NOMO-1 (cell line): Measurements from ENCODE around the gene GOLGA6C.
"Not testable (repeated sequence)": the region's sequence is repeated elsewhere in the genome, so short reads cannot be mapped to it uniquely, and the experiment has no call there.

ENCODE experiments used
- DNase-seq, 2 experiments: peaks; one replicate each; lab custom pipeline; 2025; ENCODE audit not compliant: unreplicated experiment in 2 of 2; lab: John Stamatoyannopoulos, UW

Gene GOLGA6C

GRCh38 chr15:75225951-75226732, 32.0 kb upstream of the GOLGA6C start:
- DNase-seq = no peak

GRCh38 chr15:75227112-75227511, 31.0 kb upstream of the GOLGA6C start:
- DNase-seq = not testable (repeated sequence)

GRCh38 chr15:75227663-75228280, 30.4 kb upstream of the GOLGA6C start:
- no peak for DNase-seq

GRCh38 chr15:75228787-75229186, 29.3 kb upstream of the GOLGA6C start:
- DNase-seq = no peak

GRCh38 chr15:75229191-75230015, 28.7 kb upstream of the GOLGA6C start:
- no peak for DNase-seq

GRCh38 chr15:75230016-75230343, 28.2 kb upstream of the GOLGA6C start:
- DNase-seq = no peak

GRCh38 chr15:75230551-75231371, 27.4 kb upstream of the GOLGA6C start:
- DNase-seq = no peak

GRCh38 chr15:75231836-75232235, 26.3 kb upstream of the GOLGA6C start:
- no peak for DNase-seq

GRCh38 chr15:75232252-75232813, 25.8 kb upstream of the GOLGA6C start:
- DNase-seq = no peak

GRCh38 chr15:75232826-75233503, 25.2 kb upstream of the GOLGA6C start:
- no peak for DNase-seq

- DNase-seq = no peak
Measured at GRCh38 chr15:75233504-75234190, 24.5 kb upstream of the GOLGA6C start.

GRCh38 chr15:75234191-75234810, 23.8 kb upstream of the GOLGA6C start:
- DNase-seq = no peak

- DNase-seq = no peak
Measured at GRCh38 chr15:75235051-75235673, 23.0 kb upstream of the GOLGA6C start.

- no peak for DNase-seq
Measured at GRCh38 chr15:75235760-75236729, 22.1 kb upstream of the GOLGA6C start.

- no peak for DNase-seq
Measured at GRCh38 chr15:75237316-75237982, 20.7 kb upstream of the GOLGA6C start.

- no peak for DNase-seq
Measured at GRCh38 chr15:75238150-75238549, 20.0 kb upstream of the GOLGA6C start.

- not testable (repeated sequence) for DNase-seq
Measured at GRCh38 chr15:75245741-75246140, 12.4 kb upstream of the GOLGA6C start.
